Fibroblast of the aortic adventitia (primary cell): ENCODE results near the gene NR2F1. TPM values are rescaled to one million over a fixed set of nuclear protein-coding genes. Genes with fewer than 3 reads are reported as not detected.

ENCODE experiments used
- DNase-seq: peaks from one replicate; pipeline ENCODE4 v3.0.0-alpha.2; 2010; ENCODE audit warnings: low read depth
- H3K4me3 ChIP-seq: 2 replicates; pipeline ENCODE4 v1.5.1; 2011; ENCODE audit warnings: low read depth, mild to moderate bottlenecking, control low read depth, low read length, moderate library complexity
- total RNA-seq: library from RNA; depleted of rRNA; stranded (reverse); fragments of >200 nt; gene quantifications from 2 replicates; pipeline ENCODE4 v1.2.3, GENCODE V29; 2012; ENCODE audit warnings: low replicate concordance
- TF ChIP-seq, protein P1 (sequence below): IDR thresholded peaks from 2 replicates; pipeline ENCODE4 v1.5.1; 2011; ENCODE audit warnings: mild to moderate bottlenecking, low read length, control low read depth, inconsistent platforms; ENCODE audit not compliant: insufficient read depth

The NR2F1 gene
- total RNA-seq, 1 donor, result 8.0 TPM

DNA sequence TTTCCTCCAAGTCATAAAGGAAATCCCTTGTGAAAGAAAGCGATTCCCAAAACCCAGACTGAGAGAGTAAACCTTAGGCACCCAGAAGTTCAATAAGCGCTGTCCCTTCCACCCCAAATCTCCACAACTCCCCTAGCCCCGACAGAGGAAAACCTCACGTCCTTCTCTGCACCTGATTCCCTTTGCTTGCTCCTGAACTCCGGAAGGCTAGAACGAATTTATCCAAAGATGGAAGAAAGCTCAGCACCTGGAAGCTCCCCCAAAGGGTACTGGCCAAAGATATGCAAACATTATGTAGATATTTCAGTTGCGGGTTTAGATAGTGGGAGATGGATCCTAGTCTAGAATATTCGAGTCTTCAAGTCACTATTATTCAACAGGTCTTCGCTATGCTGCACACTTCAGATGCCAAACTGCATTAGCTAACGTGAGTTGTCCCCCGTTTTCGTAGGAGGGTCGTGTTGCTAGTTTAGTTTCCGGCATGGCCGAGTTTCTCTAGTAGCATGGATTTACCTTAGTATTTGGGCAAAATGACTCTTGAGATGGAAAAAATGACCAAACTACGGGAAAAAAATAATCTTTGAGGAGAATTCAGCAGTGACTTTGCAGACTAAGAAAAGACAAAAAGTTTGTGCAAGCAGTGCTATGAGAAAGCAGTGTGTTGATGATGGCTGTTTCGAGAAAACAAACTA lies 27.7 kb downstream of the NR2F1 start:
- no peak overlapping the region for H3K4me3 ChIP-seq
- DNase-seq, result no peak
- TF ChIP-seq, protein P1, sequence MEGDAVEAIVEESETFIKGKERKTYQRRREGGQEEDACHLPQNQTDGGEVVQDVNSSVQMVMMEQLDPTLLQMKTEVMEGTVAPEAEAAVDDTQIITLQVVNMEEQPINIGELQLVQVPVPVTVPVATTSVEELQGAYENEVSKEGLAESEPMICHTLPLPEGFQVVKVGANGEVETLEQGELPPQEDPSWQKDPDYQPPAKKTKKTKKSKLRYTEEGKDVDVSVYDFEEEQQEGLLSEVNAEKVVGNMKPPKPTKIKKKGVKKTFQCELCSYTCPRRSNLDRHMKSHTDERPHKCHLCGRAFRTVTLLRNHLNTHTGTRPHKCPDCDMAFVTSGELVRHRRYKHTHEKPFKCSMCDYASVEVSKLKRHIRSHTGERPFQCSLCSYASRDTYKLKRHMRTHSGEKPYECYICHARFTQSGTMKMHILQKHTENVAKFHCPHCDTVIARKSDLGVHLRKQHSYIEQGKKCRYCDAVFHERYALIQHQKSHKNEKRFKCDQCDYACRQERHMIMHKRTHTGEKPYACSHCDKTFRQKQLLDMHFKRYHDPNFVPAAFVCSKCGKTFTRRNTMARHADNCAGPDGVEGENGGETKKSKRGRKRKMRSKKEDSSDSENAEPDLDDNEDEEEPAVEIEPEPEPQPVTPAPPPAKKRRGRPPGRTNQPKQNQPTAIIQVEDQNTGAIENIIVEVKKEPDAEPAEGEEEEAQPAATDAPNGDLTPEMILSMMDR, result no peak

DNA sequence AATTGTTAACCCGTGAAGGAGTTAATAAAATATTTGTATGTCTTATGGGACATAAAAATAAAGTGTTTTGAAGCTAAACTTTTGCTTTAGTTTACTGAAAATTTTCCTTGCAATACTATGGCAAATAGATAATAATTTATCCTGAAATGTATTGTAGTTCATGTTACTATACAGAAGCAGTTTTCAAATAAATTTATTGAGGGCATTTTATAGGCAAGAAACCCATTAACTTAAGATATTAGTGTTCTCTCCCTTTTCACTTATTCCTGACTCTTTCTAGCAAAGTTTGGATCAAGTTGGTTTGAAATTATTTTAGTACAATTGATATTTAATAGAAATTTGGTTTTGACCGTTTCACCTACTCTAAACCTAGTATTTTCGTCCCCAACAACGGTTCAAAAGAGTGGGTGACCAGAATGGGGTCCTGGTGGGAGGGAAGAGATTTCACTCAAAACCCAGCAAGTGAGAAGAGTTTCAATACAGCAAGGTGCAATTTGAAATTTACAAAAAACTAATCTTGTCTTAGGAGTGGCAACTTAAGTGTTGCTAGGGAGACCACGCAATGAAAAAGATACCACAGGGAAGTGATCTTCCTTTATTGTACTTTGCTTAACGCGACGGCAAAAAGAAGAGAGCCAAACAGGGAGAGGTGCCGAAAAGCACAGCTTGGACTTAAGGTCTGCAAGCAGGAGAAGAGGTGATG lies 28.4 kb downstream of the NR2F1 start:
- no peak for DNase-seq
- H3K4me3 ChIP-seq, result no peak overlapping the region
- TF ChIP-seq, protein P1, result no peak

DNA sequence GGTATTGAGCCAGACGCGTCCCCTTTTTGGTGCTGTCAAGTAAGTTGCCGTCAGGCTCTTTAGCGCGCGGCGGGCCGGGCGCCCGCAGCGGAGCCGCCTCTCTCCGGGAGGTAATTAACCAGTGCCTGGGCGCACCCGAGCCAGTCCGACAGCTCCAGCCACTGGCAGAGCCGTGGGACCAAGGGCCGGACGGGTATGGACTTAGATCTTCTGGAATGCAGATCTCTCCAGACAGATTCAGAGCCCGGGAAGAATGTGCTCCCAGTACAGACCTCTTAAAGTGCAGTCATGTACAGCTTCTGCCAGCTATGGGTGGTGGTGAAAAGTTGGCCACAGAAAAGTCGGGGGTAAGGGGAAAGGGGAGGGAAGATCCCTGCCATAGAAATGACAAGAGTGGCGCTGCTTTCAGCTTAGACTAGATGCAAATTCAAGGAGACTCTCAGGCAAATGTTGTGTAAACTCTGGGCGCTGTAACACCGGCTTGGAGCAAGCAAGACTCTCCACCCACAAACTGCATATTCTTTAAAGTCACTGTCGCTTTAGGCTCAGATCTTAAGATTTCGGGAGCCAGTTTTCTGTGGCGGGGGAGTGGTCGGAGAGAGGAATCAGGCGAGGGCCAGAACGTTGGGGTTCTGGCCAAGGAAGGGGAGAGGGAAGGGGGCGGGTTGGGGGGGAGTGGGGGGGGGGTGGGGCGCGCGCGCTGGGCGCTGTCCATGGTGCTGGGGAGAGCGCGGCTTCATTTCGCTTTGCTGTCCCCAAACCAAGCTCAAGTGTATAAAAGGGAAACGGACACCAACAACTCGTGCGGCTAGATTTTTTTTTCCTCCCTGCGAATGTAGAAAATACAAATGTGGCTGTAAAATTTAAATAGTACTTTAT lies 29.2 kb downstream of the NR2F1 start:
- TF ChIP-seq, protein P1, result no peak
- no peak overlapping the region for H3K4me3 ChIP-seq
- DNase-seq, result no peak

DNA sequence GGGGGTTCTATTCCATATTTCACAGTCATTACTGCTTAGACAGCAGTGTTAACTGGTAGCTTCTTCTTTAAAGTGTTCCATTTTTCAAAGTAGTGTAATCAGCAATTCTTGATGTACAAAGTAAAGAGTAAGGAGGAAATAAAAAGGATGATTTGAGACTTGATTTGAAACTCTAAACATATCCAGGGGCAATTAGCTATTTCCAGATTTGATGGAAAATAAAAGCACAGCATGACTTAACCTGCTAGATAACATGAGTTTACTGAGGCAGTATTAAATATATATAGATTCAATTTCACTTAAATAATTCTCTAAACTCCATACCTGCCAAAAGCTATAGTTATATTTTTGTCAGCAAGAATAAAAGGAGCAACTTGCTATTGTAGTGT lies 29.8 kb downstream of the NR2F1 start:
- no peak overlapping the region for H3K4me3 ChIP-seq
- TF ChIP-seq, protein P1, result no peak

DNA sequence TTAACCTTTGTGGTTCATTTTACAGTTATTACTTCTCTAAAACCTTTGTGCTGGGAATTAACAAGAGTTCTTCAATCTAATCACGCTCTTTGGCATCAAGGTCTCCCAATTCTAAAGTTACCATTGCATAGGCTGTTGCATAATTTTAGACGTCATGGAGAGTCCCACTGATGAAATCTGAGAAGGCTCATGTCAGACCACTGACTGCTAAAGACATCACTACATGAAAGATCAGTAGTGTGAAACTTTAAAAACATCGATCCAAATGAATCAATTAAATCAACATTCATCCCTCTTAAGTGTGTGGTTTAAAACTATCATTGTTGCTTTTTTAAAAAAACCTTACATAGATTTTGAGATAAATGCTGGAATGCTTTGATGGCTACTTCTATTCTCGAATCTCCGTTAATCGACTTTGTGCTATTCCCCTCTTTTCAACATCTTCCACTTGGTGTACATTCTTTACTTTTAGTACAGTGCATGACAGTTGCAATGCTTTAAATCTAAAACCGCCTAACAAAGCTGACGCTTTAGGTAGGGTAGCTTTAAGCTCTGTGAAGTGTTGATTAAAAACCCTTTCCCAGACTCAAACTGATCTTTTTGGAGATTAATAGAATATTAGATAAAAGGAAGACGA lies 33.6 kb downstream of the NR2F1 start:
- TF ChIP-seq, protein P1, result no peak
- no peak overlapping the region for H3K4me3 ChIP-seq
- no peak for DNase-seq

More for the DNA sequence above, 29.8 kb downstream of the NR2F1 start:
- no peak for DNase-seq

DNA sequence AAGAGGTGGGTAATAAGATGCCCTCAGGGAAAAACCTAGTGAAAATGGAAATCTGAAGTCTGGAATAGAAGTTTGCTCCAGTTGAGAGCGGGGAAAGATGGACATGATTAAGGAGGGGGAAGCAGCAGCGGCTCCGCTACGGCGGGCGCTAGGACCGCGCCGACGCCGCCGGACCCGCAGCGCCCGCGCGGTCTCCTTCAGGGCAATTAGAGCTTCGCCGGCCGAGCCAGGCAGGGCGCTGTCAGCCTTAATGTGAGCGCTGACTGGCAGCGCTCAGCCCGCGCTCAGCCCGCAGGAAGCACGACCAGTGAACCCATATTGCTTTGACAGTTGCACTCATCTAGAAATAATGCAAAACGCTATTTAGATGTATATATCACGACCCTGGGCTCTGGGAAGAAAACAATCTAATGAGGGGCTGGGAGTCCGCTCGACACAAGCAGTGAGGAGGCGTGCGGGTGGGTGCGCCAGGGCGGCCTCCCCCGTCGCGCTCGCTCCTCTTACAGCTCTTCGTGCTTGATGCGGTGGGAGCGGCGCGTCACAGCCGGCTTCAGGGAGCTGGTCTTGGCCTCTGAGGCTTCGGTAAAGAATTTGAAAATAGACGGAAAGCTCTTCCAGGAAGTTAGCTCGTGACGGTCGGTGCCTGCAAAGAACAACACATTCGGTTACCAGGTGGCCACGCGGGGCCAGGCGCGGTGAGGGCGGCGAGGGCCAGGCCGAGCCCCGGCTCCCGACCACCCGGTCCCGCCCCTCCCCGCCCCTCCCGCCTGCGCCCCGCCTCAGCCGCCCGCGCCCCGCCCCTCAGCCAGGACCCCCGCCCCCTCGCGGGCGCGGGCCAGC lies 37.7 kb downstream of the NR2F1 start:
- TF ChIP-seq, protein P1, result peak; percentile 5
- H3K4me3 ChIP-seq, result peak overlapping the region; percentile 69
- peak; percentile 43 for DNase-seq
